ENCODE data around the gene TYROBP.
"Not testable (repeated sequence)": the region's sequence is repeated elsewhere in the genome, so short reads cannot be mapped to it uniquely, and the experiment has no call there.

Gene TYROBP

DNA sequence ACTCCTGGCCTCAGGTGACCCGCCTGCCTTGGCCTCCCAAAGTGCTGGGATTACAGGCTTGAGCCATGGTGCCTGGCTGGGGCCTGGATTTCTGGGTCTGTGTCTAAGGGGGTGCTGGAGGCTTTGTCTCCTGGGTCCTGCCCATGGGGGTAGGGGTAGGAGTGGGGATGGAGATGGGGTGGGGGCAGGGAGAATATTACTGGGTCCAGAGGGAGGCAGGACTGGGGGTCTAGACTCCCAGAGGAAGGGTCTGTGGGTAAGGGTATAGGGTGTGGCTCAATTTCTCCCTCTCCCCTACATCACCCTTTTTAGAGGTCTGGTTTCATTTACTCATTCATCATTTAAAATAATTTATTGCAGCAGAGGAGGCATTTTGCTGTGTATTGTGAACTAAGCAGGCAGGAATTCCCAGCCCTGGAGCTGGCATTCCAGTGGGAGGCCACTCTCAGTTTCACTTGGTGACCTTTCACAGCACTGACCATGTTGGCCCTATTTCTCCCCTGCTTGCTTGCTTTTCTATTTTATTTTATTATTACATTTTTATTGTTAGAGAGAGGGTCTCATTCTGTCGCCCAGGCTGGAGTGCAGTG is 6.9 kb downstream of the TYROBP start:
- DNase-seq (ENCODE audit: low read depth in 2 of 2): no peak

DNA sequence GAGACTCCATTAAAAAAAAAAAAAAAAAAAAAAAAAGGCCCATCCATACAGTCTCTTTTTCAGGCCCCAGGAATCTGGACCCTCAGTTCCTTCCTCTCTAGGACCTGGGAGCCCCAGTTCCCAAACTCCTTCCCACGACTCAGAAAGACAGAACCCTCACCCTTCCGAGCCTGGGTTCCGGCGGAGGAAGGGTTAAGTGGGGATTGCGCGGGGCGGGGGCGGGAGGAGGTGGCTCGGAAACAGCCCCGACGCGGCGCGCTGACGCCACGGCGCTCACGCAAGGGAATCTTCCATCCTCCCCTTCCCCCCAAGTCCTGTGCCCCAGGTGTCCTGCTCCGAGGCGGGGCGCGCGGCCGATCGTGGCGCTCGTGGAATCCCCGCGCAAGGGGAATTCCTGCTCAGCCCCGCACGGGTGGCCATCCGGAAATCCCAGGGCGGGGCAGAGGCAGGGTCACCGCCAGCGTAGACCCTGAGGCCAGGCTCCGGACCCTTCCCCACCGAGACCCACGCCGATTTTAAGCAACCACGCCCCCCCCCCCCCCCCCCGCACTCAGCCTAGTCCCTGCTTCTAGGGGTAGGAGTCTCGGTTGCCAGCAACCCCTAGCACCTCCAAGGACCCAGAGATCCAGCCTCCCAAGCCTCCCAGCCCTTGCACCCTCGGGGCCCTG is 8.4 kb downstream of the TYROBP start:
- DNase-seq (ENCODE audit: low read depth in 2 of 2): peak; percentile 75 to 83

DNA sequence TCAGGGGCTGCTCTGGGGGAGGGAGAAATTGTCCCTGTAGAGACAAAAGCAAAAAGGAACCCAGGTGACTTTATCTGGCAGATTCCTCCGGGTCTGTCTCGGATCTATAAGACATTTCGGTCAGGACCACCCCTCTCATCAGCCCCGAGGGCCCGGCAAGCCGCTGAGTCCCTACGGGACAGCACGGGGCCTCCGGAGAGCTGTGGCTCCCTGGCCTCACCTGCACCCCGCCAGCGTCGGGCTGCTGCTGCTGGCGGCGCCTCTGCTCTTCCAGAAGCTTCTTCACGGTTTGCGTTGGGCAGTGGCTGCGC is 9.6 kb downstream of the TYROBP start:
- DNase-seq (ENCODE audit: low read depth in 2 of 2): no peak

DNA sequence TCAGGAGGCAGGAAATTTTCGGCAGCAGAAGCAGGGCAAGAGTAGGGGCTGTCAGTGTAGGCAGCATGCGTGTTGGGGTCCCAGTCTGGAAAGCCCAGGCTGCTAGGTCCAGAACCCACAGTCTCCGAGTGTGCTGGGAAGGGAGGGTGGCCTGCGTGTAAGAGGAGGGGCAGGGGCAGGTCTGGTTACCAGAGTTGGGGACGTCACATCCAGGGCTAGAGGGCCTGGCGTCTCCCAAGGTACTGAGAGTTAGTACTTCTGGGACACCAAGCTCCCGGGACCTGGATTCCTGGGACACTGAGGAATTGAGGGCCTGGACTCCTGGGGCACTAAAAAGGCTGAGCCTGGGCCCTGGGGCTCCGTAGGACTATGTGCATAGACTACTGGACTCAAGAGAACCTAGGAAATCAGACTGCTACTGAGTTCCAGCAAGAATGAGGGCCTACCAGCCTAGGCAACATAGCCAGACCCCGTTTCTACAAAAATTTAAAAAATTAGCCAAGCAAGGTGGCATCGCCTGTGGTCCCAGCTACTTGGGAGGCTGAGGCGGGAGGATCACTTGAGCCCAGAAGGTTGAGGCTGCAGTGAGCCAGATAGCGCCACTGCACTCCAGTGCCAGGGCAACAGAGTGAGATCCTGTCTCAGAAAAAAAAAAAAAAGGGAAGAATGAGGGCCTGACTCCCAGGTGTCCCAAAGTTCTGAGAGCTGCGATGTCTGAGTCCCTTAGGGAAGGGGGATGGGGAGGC is 10.2 kb downstream of the TYROBP start:
- DNase-seq (ENCODE audit: low read depth in 2 of 2): no peak

DNA sequence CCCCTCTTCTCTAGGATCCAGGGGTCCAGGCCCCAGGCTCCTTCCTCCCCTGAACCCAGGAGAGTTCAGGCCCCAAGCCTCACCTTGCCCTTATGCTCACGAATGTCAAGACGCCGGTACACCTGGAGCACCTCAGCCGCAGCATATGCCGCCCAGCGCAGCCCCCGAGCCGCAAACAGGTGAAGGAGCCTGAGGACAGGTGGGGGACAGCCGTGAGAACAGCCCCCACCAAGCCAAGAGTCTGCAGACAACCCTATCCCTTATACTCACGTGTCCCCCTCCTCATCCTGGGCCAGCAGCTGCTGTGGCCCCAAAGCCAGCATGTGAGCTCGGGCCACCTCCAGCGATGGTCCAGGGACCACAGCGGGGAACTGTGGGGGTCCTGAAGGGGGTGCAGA is 11.5 kb downstream of the TYROBP start:
- no peak for DNase-seq (ENCODE audit: low read depth in 2 of 2)

DNA sequence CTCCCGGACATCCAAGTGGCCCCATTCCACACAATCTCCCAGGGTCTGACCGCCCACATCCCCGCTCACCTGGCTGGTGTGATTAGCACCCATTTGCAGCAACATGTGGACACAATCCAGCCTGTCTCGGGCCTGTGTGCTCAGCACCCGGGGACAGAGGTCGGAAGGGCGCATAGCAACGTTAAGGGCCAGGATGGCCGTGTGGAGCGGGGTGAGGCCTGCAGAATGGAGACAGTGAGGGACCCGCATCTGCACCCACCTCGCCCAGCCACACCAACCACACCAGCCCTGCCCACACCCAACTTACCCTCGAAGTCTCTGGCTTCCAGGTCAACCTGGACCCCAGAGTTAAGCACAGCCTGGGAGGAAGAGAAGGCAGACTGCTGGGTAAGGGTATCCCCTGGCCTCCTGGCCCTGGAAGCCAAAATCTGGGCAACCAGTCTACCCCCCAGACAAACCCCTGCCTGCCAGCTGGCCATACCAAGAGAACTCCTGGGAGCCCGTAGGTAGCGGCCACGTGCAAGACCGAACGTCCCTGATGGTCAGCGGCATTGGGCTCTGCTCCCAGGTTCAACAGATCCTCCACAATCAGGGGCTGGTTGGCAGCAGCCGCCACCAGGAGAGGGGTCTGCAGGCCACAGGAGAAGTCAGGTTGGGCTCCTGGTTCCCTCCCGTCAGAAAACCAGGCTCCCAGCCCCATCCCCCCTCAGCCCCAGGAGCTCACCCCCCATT is 12.0 kb downstream of the TYROBP start:
- no peak for DNase-seq (ENCODE audit: low read depth in 2 of 2)

DNA sequence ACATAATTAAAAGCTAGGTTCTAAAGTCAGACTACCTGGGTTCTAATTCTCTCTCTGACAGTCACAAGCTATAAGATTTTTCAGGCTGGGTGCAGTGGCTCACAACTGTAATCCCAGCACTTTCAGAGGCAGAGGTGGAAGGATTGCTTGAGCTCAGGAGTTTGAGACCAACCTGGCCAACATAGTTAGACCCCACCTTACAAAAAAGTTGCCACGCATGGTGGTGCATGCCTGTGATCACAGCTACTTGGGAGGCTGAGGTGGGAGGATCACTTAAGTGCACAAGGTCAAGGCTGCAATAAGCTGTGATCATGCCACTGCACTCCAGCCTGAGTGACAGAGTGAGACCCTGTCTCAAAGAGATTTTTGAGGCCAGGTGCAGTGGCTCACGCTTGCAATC is 13.8 kb downstream of the TYROBP start:
- no peak for DNase-seq (ENCODE audit: low read depth in 2 of 2)

DNA sequence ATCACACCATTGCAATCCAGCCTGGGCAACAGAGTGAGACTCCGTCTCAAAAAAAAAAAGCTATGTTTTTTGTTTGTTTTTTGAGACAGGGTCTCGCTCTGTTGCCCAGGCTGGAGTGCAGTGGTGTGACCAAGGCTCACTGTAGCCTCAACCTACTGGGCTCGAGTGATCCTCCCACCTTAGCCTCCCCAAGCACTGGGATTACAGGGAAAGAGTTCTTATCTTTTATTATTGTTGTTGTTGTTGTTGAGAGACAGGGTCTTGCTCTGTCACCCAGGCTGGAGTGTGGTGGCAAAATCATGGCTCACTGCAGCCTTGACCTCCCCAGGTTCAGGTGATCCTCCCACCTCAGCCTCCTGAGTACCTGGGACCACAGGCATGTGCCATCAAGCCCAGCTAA is 16.3 kb downstream of the TYROBP start:
- DNase-seq (ENCODE audit: low read depth in 2 of 2): not testable (repeated sequence)

DNA sequence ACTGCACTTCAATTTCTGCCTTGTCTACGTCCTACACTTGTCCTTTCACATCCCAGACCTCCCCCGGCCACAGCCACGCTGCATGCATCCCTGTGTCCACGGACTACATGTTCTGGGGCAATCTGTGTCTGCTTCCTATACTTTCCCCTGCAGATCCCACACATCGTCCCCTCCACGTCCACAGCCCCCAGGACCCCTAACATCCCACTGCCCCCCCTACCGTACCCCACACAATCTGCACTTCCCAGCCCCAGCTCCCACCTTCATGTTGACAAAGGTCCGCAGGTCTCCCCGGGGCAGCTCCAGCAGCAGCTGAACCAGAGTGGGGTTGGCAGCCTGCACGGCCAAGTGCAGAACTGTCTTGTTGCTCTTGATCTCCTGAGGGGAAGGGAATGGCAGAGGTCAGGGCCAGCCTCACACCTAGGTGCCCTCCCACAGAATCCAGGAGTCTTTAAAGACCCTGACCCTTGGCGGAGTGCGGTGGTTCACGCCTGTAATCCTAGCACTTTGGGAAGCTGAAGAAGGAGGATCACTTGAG is 17.9 kb downstream of the TYROBP start:
- DNase-seq (ENCODE audit: low read depth in 2 of 2): no peak

DNA sequence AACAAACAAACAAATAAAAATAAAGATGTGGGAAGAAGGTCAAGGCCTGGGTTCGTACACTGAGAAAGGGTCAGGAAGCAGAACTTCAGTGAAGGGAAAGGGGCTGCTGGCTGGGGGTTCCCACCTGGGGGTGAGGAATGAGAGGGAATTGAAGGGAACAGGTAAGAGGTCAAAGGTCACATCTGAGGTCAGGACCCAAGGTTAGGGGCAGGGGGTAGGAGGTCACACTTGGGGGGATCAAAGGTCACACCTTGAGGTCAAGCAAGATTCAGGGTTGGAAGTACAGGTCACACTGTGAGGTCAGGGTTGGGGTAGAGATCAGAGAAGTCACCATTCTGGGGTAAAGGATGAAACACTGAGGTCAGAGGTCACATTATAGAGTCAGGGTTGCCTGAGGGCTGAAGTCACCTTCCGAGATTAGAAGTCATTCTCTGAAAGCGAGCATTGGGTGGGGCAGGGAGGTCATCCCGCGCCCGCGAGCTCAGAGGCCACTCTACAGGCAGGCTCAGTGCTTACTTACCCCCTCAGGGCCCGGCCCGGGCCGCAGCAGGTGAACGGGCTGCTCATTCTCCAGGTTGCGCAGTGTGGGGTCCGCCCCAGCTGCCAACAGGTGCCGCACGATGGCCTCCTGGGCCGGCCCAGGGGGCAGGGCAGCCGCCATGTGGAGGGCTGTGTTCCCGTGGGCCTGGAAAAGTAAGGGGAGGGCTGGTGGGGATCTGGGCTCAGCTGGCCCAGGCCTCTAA is 18.6 kb downstream of the TYROBP start:
- DNase-seq (ENCODE audit: low read depth in 2 of 2): no peak

DNA sequence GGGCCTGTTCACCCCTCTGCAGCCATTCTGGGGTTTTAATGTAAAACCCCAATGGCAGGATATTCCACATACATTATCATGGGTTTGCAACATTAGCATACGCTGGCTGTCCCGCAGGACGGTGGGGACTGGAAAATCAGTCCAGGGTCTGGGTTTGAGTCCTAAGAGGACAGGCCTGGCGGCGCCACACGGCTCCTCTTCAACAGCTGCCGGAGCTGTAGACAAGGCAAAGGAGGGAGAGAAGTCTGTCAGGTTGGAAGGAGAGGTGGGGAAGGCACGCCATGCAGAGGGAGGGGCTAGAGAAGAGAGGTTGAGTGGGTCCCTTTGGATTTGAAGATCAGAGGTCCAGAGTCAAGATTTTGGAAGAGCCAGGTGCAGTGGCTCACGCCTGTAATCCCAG is 19.7 kb downstream of the TYROBP start:
- no peak for DNase-seq (ENCODE audit: low read depth in 2 of 2)

DNA sequence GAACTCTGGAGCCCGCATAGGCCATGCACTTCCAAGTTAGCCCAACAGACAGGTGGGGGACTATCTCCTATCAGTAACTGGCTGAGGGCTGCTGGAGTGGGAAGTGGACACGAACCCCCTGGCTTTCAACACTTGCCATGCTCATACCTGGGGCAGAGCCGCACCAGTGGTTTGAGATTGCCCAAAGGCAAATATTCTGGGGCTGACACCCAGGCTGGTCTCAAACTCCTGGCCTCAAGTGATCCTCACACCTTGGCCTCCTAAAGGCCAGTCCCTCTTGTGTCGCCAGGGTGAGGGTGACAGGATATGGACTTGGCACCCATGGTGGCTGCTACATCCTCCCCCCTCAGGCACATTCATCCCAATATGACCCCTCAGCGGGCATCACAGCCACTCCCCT is 20.9 kb downstream of the TYROBP start:
- no peak for DNase-seq (ENCODE audit: low read depth in 2 of 2)

DNA sequence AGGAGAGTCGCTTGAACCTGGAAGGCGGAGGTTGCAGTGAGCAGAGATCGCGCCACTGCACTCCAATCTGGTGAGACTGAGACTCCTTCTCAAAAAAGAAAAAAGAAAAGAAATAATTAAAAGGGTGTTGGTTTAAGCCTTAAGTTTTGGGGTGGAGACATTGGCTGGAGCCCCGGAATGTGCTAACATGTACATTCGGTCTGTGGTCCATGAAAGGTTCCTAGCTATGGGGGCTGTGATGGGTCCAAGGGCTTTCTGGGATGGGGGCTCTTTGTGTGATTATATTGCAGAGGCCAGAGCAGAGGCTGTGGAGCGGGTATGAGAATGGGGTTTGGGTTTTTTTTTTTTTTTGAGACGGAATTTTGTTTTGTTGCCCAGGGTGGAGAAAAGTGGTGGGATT is 22.2 kb downstream of the TYROBP start:
- no peak for DNase-seq (ENCODE audit: low read depth in 2 of 2)

DNA sequence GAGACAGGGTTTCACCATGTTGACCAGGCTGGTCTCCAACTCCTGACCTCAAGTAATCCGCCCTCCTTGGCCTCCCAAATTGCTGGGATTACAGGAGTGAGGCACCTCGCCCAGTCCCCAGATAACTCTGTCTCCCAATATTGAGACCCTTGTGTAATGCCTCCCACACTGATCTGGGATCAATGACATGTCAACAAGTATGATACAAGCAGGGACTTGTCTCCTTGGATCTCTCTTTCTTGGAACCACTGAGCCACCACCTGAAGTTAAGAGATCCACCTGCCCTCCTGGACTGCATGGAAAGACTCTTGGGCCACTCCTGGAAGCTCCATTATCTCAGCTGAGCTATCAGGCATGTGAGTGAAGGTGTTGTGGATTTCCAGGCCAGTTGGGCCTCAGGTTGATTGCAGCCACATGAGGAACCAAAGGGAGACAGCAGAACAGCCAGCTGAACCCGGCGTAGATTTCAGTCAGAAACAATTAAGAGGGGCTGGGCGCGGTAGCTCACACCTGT is 22.8 kb downstream of the TYROBP start:
- no peak for DNase-seq (ENCODE audit: low read depth in 2 of 2)

DNA sequence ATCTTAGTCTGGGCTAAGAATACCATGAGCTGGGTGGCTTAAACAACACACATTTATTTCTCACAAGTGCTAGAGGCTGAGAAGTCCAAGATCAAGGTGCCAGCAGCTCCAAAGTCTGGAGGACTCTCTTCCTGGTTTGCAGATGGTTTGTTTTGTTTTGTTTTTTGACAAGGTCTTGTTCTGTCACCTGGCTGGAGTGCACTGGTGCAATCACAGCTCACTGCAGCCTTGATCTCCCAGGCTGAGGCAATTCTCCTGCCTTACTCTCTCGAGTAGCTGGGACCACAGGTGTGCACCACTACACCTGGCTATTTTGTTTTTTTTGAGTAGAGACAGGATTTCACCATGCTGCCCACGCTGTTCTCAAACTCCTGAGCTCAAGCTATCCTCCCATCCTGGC is 24.2 kb downstream of the TYROBP start:
- DNase-seq (ENCODE audit: low read depth in 2 of 2): no peak

DNA sequence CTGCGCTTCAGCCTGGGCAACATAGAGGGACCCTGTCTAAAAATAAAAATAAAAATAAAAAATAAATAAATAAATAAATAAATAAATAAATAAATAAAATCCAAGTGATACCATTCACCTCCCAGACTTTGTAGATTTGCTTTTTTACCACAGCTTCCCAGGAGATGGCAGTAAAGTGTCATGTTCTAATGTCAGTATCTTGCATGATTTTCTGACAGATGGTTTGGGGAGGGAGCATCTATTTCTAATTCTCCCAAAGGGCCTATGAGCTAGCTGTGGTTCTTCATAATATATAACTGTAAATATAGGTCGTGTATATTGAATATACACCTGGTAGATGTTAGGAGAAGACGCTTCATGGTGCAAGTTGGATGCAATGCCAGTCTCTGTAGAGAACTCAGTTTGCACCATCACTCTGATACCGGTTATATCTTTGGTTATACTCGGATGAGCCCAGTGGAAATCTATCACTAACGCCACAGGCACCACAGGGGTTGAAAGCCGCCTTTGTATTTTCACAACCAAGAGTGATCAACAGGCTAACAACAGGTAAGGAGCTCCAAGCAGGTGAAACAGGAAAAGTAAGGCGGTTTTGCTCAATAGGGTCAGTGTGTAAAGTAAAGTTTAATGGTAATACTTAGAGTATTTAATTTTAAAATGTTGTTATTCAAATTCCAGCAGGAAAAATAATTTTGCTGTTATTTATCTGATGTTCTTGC is 25.8 kb downstream of the TYROBP start:
- DNase-seq (ENCODE audit: low read depth in 2 of 2): no peak

DNA sequence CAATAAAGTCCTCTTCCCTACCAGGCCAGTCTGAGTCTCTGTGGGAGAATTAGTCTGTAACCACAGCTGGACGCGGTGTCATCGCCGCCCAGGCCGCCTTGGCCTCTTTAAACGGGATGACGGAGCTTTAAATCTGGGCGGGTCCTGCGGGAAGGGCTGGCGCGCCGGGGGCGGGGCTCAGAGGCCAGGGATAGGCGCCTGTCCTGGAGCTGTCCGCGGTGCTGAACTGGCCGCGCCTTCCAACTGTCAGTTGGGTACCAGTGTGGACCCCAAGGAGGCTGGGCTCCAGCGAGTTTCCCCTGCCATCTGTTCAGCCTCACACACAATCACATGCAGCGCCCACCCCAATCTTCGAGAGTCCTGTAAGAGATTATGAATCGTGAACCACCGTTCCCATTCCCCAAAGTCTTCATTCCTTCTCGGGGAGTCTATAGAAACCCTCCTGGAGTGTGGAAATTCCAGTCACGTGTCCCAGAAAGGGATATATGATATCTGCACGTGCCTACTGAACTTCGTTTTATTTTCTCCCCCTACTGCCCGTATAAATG is 28.3 kb downstream of the TYROBP start:
- peak; percentile 61 to 87 for DNase-seq (ENCODE audit: low read depth in 2 of 2)

DNA sequence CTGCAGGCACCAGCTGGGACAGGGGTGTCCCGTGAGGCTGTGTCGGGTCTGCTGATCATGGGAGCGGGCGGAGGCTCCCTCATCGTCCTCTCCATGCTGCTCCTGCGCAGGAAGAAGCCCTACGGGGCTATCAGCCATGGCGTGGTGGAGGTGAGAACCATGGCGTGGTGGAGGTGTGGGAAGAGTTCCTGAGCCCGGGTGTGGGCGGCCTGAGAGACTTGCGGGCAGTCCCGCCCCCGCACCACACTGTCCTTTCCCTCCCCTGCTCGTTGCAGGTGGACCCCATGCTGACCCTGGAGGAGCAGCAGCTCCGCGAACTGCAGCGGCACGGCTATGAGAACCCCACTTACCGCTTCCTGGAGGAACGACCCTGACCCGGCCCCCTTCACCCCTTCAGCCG is 29.0 kb downstream of the TYROBP start:
- no peak for DNase-seq (ENCODE audit: low read depth in 2 of 2)

DNA sequence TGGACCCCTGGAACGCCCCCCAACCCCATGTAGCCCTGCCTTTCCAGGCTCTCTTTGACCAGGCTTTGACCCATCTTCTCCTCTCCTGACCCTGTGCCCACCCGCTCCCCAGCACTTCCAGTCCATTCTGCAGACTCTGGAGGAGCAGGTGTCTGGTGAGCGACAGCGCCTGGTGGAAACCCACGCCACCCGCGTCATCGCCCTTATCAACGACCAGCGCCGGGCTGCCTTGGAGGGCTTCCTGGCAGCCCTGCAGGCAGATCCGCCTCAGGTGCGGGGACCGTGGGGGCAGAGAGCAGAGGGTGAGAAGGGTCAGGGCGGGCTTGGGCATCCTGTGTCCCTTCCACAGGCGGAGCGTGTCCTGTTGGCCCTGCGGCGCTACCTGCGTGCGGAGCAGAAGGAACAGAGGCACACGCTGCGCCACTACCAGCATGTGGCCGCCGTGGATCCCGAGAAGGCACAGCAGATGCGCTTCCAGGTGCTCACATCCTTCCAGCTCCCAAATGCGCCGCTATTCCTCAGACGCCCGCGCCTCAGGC is 33.6 kb downstream of the TYROBP start:
- DNase-seq (ENCODE audit: low read depth in 2 of 2): no peak

DNA sequence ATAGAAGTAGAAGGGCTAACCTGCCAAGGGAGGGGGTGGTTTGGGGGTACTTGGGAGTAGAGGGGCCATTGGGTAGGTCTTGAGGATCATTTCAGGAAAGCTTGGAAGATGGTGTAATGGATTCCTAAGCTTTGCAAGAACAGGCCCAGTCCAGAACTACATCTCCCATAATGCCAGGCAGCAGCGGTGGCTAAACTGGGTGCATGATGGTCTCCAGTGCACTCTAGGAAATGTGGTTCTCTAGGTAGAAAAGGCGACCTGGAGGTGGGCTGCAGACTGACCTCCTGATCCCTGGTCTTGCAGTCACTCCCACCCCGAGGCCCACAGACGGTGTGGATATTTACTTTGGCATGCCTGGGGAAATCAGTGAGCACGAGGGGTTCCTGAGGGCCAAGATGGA is 35.9 kb downstream of the TYROBP start:
- DNase-seq (ENCODE audit: low read depth in 2 of 2): no peak

Data from stimulated activated CD4-positive, alpha-beta T cell treated with anti-CD3 and anti-CD28 coated beads, Interleukin-12 subunit alpha, Interleukin-12 subunit beta, amount 100 ng/mL, for 24 hours (primary cell).